ENCODE data around the gene REXO2. TPM values are rescaled to one million over a fixed set of nuclear protein-coding genes. Genes with fewer than 3 reads are reported as not detected.

Gene REXO2
- total and polyA plus RNA-seq, 2 of the 13 experiments (the other 11 are each of a cell fraction or from before 2014, with no cell fraction given) = 95.6 to 104 TPM

DNA sequence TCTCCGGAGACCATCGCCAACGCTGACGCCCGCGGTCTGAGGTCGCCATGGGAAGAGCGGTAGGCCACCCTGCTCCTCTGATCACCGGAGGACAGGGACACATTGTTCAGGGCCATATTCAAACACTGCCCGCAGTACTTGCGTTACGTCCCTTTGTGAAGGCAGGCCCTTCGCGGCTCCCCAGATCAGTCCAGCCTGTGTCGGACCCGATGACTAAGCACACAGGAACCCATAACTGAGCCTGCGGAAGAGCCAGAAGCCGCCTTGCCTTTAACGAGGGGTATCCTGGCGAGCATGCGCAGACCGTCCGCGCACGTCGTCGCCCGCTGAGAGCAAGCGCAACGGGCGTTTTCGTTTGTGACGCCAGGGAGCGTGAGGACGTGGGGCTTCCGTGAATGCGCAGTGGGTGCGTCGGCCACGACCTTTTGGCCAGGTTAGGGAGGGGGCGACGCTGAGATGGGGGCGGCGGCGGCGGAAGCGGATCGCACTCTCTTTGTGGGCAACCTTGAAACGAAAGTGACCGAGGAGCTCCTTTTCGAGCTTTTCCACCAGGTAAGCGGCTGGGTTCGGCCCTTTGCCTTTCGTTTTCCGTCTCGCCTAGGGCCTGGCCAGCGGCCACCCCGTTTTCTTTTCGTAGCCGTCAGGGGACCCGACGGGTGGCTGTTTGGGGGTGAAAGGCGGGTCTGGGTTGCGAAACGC, 38.9 kb upstream of the REXO2 start, which contains the start of the genes C11orf71 and RBM7 (continued):
- TF ChIP-seq GATAD1 (CRISPR knock-in tag; IDR thresholded peaks at IDR 0.05) = peak; percentile 87
- no peak for TF ChIP-seq DMTF1 (CRISPR knock-in tag; IDR thresholded peaks at IDR 0.05)
- peak; percentile 68; the same call in 1 of the 2 replicates for TF ChIP-seq ATF2 (CRISPR knock-in tag; IDR thresholded peaks at IDR 0.05)
- peak; percentile 23 for TF ChIP-seq AGO1 (IDR thresholded peaks at IDR 0.05; ENCODE audit: low read depth, low read length, poor library complexity, severe bottlenecking)
- peak; percentile 90 for TF ChIP-seq SALL1 (CRISPR knock-in tag; IDR thresholded peaks at IDR 0.05)
- no peak; the same call in 1 of the 2 replicates for TF ChIP-seq STAG1 (CRISPR knock-in tag; IDR thresholded peaks at IDR 0.05)
- no peak for TF ChIP-seq TCF7 (IDR thresholded peaks at IDR 0.05; ENCODE audit: low read depth)
- TF ChIP-seq ZNF547 (CRISPR knock-in tag; IDR thresholded peaks at IDR 0.05) = peak; percentile 66; the same call in 1 of the 2 replicates
- TF ChIP-seq CBX2 (IDR thresholded peaks at IDR 0.05; ENCODE audit: low read depth, low read length) = no peak
- TF ChIP-seq CBX2 (CRISPR knock-in tag; IDR thresholded peaks at IDR 0.05; ENCODE audit: low read depth) = 0 out of 2 replicates have a peak, but pooled peaks have one; percentile 77
- TF ChIP-seq ZNF496 (CRISPR knock-in tag; IDR thresholded peaks at IDR 0.05; ENCODE audit: insufficient replicate concordance) = no peak
- TF ChIP-seq, protein P1, sequence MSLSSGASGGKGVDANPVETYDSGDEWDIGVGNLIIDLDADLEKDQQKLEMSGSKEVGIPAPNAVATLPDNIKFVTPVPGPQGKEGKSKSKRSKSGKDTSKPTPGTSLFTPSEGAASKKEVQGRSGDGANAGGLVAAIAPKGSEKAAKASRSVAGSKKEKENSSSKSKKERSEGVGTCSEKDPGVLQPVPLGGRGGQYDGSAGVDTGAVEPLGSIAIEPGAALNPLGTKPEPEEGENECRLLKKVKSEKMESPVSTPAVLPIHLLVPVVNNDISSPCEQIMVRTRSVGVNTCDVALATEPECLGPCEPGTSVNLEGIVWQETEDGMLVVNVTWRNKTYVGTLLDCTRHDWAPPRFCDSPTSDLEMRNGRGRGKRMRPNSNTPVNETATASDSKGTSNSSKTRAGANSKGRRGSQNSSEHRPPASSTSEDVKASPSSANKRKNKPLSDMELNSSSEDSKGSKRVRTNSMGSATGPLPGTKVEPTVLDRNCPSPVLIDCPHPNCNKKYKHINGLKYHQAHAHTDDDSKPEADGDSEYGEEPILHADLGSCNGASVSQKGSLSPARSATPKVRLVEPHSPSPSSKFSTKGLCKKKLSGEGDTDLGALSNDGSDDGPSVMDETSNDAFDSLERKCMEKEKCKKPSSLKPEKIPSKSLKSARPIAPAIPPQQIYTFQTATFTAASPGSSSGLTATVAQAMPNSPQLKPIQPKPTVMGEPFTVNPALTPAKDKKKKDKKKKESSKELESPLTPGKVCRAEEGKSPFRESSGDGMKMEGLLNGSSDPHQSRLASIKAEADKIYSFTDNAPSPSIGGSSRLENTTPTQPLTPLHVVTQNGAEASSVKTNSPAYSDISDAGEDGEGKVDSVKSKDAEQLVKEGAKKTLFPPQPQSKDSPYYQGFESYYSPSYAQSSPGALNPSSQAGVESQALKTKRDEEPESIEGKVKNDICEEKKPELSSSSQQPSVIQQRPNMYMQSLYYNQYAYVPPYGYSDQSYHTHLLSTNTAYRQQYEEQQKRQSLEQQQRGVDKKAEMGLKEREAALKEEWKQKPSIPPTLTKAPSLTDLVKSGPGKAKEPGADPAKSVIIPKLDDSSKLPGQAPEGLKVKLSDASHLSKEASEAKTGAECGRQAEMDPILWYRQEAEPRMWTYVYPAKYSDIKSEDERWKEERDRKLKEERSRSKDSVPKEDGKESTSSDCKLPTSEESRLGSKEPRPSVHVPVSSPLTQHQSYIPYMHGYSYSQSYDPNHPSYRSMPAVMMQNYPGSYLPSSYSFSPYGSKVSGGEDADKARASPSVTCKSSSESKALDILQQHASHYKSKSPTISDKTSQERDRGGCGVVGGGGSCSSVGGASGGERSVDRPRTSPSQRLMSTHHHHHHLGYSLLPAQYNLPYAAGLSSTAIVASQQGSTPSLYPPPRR (CRISPR knock-in tag; IDR thresholded peaks at IDR 0.05; ENCODE audit: borderline replicate concordance) = no peak; the same call in 1 of the 2 replicates
- TF ChIP-seq SRY (CRISPR knock-in tag; IDR thresholded peaks at IDR 0.05) = peak; percentile 82
- 0 out of 2 replicates have a peak, but pooled peaks have one; percentile 42 for TF ChIP-seq ONECUT2 (CRISPR knock-in tag; IDR thresholded peaks at IDR 0.05)
- peak; percentile 87; the same call in 1 of the 2 replicates for TF ChIP-seq ZBTB42 (CRISPR knock-in tag; IDR thresholded peaks at IDR 0.05)
- no peak; the same call in 1 of the 2 replicates for TF ChIP-seq AHR (CRISPR knock-in tag; IDR thresholded peaks at IDR 0.05)
- TF ChIP-seq PITX1 (CRISPR knock-in tag; IDR thresholded peaks at IDR 0.05) = peak; percentile 74

Measured in HepG2 (cell line).